Measurements from ENCODE around the gene FAM78B.

Gene FAM78B

DNA sequence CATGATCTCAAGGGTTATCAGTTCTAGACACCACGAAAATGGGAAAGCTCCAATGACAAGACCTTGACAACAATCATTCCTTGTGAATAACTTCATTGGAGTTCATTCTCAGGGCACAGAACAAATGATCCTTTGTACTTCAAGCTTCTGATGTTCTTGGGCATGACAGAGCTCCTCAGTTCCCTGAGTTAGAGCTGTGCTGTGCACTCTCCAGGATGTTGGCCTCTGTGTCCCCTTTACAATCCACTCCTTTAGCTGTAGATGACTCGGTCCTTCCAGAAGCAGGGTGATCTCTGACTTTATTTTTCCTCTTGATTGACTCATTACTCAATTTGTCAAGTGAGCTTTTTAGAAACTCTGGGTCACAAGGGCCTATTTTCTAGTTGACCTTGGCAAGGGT, 3.9 kb upstream of the FAM78B start:
- peaks cover 28% of the 10 kb centered on the region for H3K27me3 Mint-ChIP-seq
- H3K9me3 Mint-ChIP-seq = no peaks in the 10 kb centered on the region
- peaks cover 9% of the 10 kb centered on the region for H3K4me1 Mint-ChIP-seq
- no peak overlapping the region for H3K4me3 Mint-ChIP-seq
- no peak overlapping the region for H3K27ac Mint-ChIP-seq
- H3K36me3 Mint-ChIP-seq = no peaks in the 10 kb centered on the region

DNA sequence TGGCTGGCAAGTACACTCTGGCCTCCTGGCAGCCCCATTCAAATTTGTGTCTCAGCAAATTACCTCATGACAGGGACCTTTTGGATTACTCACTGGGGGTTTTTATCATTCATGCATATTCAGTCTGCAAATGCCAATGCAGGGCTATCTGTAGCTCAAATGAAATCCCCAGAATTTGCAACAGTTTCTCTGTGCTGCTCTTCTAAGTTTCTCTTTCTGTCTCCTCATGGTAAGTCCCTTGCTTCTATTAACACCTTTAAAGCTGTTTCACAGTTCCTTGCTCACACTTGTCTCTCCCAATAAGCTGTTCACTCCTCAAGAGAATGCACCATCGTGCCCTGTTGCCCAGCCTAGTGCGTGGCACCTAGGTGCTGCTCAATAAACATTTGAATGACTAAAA, 3.3 kb upstream of the FAM78B start:
- Mint-ChIP-seq H3K4me3 (no peak overlapping the region), H3K9me3 (no peaks in the 10 kb centered on the region), H3K36me3 (no peaks in the 10 kb centered on the region), H3K4me1 (peaks cover 13% of the 10 kb centered on the region), H3K27me3 (peaks cover 25% of the 10 kb centered on the region), H3K27ac (no peak overlapping the region)

DNA sequence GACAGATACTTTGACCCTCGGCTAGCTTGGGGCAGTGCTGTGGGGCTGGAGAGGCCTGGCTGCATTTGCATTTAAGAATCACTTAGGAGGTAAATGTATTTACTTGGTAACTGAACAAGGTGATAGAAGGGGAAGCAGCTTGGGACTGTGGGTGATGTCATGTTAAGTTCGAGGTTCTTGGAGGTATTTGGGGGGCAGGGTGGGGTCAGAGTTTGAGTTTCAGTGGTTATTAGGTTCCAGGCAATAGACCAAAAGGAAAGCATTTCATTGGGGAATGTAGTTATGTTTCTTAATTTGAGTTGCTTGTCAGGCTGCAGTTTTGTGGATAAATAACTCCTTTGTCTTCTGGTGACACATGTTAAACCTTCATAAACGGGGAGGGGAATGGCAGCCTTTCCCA, 2.4 kb upstream of the FAM78B start:
- Mint-ChIP-seq H3K36me3 (no peaks in the 10 kb centered on the region), H3K27me3 (peaks cover 27% of the 10 kb centered on the region), H3K27ac (no peak overlapping the region), H3K4me1 (peaks cover 16% of the 10 kb centered on the region), H3K4me3 (no peak overlapping the region), H3K9me3 (no peaks in the 10 kb centered on the region)

DNA sequence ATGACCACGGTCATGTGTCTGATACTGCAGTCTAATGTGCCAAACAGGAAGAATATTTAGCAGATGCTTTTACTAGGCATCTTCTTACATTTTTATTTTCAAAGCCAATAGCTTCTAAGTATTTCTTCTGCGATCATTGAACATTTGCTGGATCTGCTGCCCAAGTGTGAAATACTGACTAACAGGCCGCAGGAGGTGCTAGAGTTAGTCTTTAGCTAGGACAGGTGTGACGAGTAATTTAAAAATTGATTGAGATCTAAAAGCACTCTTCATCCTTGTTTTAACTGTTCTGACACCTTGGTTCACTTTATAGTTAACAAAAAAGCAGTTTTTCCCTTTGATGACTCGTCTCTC, 748 bp upstream of the FAM78B start:
- no peaks in the 10 kb centered on the region for H3K9me3 Mint-ChIP-seq
- no peak overlapping the region for H3K27ac Mint-ChIP-seq
- H3K4me3 Mint-ChIP-seq = peak overlapping the region; percentile 24
- peaks cover 33% of the 10 kb centered on the region for H3K27me3 Mint-ChIP-seq
- no peaks in the 10 kb centered on the region for H3K36me3 Mint-ChIP-seq
- H3K4me1 Mint-ChIP-seq = peaks cover 16% of the 10 kb centered on the region

DNA sequence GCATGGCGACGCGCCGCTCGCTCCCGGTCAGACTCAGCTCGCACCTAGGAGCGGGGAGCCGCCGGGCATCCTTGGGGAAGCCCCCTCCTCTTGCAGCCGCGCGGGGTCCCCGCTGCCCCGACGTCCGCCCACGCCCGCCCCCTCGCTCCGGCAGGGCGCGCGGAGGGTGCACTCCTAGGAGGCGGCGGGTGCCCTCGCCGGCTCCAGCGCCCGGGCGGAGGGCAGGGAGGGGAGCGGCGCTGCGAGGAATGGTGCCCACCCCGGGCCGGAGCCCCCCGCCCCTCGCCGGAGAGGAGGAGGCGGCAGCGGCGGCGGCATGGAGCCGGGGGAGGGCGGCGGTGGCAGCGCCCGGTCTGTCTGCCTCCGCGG, 488 bp downstream of the FAM78B start:
- Mint-ChIP-seq H3K27me3 (peaks cover 42% of the 10 kb centered on the region), H3K36me3 (no peaks in the 10 kb centered on the region), H3K4me3 (no peak overlapping the region), H3K4me1 (peaks cover 16% of the 10 kb centered on the region), H3K9me3 (no peaks in the 10 kb centered on the region), H3K27ac (no peak overlapping the region)

DNA sequence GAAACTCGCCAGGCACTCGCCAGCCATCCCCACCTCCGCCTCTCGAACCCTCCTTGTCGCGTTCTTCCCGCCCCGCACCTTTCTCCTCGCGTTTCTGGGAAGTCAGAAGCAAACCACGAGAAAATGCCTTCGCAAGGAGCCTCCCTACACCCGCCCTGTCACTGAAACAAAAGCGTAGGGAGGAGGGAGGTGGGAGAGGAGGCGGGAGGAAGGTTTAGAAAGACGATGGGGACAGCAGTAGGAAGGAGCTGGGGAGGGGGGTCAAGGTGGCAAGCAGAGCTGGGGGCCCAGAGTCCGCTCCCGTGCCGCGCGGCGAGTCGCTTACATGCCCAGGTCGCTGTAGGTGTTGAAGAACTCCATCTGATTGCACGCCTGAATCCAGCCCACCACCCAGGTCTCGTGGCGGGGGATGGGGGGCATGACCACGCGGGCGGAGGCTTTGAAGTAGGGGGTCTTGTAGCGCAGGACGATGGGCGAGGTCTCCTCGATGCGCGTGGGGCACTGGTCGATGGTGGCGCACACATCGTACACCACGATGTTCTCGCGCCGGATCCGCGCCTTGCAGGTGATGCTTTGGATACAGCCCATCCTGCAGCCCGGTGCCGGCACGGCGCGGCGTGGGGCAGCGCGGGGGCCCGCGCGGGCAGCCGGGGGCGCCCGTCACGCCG, 1.0 kb downstream of the FAM78B start:
- no peaks in the 10 kb centered on the region for H3K9me3 Mint-ChIP-seq
- peaks cover 16% of the 10 kb centered on the region for H3K4me1 Mint-ChIP-seq
- peak overlapping the region; percentile 72 for H3K4me3 Mint-ChIP-seq
- H3K27ac Mint-ChIP-seq = no peak overlapping the region
- H3K36me3 Mint-ChIP-seq = no peaks in the 10 kb centered on the region
- H3K27me3 Mint-ChIP-seq = peaks cover 42% of the 10 kb centered on the region

DNA sequence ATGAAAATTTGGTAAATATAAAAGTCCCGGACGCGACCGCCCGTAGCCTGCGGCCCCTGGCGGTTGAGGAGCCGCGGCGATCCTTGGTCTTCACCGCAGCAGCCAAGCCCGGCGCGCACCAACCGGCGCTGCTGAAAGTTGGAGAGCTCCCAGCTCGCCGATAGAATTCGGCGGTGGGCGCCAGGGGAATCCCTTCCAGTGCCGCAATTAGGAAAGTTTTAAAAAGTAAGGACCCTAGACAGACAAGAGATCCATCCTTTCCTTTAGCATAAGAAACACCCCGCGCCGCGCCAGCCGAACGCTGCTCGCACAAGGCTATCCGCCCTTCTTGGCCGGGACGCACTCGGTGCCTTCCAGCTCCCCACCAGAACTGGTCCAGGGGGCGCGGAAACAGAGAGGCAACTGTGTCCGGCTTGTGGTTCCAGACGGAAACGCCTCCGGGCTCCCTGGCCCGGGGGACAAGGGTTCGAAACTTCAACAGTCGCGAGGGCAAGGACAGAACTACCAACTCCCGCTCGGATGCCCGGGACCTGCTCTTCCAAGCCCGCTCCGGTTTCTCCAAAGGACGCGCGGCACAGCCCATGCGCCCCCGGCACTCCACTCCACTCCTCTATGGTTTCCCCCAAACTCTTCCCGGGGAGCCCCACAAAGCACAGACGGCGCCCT, 1.7 kb downstream of the FAM78B start:
- H3K27ac Mint-ChIP-seq = no peak overlapping the region
- H3K4me1 Mint-ChIP-seq = peaks cover 10% of the 10 kb centered on the region
- peak overlapping the region; percentile 72 for H3K4me3 Mint-ChIP-seq
- peaks cover 38% of the 10 kb centered on the region for H3K27me3 Mint-ChIP-seq
- no peaks in the 10 kb centered on the region for H3K36me3 Mint-ChIP-seq
- H3K9me3 Mint-ChIP-seq = no peaks in the 10 kb centered on the region

DNA sequence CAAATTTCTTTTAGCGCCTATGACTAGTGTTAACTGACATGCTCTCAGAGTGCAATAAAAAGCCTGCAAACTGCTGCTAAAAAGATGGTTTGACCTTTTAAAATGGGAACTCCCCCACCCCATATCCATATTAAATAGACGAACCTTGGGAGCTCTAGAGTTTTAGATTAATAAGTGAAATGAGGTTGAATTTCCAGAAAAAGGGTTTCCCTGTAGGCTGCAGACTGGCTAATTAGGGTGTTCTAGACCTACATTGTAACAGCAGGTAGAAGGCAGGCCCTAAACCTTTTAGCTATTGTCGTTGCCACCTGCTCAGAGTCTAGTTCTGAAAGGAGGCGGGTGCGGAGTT, 2.2 kb downstream of the FAM78B start:
- Mint-ChIP-seq H3K9me3 (no peaks in the 10 kb centered on the region), H3K4me1 (peaks cover 9% of the 10 kb centered on the region), H3K4me3 (peak overlapping the region; percentile 72), H3K27me3 (peaks cover 38% of the 10 kb centered on the region), H3K27ac (no peak overlapping the region), H3K36me3 (no peaks in the 10 kb centered on the region)

DNA sequence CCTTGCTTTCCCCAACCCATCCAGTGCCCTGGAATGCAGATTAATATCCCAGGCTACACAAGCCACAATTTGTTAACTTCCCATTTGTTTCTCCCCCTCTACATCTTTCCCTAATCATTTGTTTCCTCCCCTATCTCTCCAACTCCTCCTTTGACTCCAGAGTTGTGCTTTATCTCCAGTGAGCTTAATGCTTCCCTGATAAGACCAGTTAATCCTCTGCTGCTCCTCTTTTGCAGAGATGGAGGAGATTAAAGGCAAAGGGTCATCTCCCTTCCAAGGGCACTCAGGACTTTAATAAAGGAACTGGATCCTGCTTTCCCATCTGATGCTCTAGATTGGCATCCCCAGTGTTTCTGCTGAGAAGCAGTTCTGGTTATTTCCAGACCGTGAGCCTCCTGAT, 7.1 kb downstream of the FAM78B start:
- Mint-ChIP-seq H3K4me1 (no peaks in the 10 kb centered on the region), H3K27ac (no peak overlapping the region), H3K27me3 (peaks cover 20% of the 10 kb centered on the region), H3K36me3 (no peaks in the 10 kb centered on the region), H3K9me3 (no peaks in the 10 kb centered on the region), H3K4me3 (no peak overlapping the region)

DNA sequence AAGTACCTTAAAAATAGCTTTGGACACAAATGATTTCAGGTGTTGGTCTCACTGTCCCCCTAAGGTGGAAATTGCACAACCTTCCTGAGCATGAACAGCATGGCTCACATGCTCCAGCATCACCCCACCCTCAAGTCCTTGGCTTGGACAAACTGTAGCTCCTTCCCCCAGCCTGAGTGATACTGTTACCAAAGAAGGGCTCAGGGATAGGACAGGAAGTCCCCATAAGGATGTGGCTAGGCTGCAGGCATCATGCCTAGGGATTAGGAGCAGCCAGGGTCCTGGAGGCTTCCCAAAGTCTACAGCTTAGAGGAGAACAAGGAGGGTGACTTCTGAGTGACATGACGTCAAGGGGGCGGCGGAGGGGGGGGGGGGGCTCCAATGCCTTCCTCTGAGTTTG, 10.1 kb downstream of the FAM78B start:
- Mint-ChIP-seq H3K9me3 (no peaks in the 10 kb centered on the region), H3K36me3 (no peaks in the 10 kb centered on the region), H3K27me3 (peaks cover 12% of the 10 kb centered on the region), H3K27ac (no peak overlapping the region), H3K4me1 (no peaks in the 10 kb centered on the region), H3K4me3 (no peak overlapping the region)

DNA sequence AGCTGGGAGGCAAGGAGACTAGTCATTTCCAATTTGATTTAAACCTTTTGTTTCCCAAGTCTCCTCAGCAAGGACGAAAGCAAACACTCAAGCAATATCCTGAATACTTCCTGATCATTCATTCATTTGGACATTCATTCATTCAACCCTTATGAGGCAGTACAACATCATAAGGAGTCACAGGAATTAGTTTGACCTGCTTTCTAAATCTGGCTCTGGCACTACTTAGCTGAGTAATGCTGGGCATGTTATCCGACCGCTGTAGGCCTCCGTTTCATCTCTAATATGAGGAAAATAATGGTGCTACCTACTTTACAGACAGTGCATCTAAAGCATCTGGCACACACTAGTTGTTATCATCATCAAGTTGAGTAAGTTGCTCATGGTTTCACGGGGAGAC, 11.7 kb downstream of the FAM78B start:
- H3K4me1 Mint-ChIP-seq = no peaks in the 10 kb centered on the region
- peaks cover 7% of the 10 kb centered on the region for H3K27me3 Mint-ChIP-seq
- H3K4me3 Mint-ChIP-seq = no peak overlapping the region
- no peak overlapping the region for H3K27ac Mint-ChIP-seq
- no peaks in the 10 kb centered on the region for H3K36me3 Mint-ChIP-seq
- no peaks in the 10 kb centered on the region for H3K9me3 Mint-ChIP-seq

DNA sequence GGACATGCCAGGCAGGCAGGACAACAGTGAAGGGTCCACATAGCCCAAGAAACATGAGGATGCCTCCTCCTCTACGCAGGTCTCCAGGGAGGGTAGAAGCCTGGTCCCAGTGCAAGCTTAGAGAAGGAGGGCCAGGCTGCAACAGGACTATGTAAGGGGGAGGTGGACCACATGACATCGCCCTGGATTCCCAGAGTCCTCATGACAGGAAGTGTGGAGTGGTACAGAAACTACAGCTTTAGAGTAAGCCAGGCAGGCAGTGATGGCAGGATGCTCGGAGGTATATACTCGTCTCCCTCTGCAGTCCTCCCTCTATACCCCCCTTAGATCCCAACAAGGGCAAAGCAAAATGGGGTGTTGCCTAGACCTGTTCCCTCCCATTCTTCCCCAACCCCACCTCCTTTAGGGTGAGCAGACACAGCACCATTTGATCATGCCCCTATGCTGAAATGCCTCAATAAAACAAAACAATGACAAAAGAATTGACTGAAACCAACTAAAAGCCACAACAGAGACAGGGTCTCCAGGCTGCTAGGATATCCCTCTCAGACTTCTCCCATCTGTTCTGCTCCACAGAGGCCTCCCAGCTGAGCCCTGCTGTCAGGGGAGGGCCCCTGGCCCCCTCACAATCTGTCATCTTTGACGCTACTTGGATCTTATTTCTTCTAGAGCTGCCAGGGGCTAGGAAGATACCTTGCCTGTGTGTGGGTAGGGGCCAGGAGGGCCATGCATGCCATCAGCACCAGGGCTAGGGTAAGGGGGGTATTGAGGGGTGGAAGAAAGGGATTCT, 13.1 kb downstream of the FAM78B start:
- Mint-ChIP-seq H3K27ac (no peak overlapping the region), H3K4me3 (no peak overlapping the region), H3K27me3 (peaks cover 7% of the 10 kb centered on the region), H3K9me3 (no peaks in the 10 kb centered on the region), H3K4me1 (no peaks in the 10 kb centered on the region), H3K36me3 (no peaks in the 10 kb centered on the region)

DNA sequence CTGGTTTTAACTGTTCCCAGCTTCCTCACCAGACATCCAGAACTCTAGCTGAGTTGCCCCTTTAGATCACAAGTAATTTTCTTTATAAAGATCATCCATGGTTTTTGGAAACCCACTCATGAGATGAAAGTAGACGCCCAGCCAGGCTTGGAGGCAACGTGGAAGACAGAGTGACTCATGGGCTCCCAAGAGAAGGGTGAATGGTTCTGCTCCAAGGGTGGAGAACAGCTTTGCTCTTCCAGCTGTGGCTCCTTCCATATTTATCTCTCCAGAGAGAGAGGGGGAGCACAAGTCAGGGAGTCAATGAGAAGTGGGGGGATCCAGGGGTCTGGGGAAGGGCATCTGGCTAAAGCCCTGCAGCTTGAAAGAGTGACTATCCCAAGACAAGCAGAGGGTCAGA, 13.8 kb downstream of the FAM78B start:
- Mint-ChIP-seq H3K36me3 (no peaks in the 10 kb centered on the region), H3K4me1 (no peaks in the 10 kb centered on the region), H3K9me3 (no peaks in the 10 kb centered on the region), H3K27ac (no peak overlapping the region), H3K27me3 (peaks cover 10% of the 10 kb centered on the region), H3K4me3 (no peak overlapping the region)

DNA sequence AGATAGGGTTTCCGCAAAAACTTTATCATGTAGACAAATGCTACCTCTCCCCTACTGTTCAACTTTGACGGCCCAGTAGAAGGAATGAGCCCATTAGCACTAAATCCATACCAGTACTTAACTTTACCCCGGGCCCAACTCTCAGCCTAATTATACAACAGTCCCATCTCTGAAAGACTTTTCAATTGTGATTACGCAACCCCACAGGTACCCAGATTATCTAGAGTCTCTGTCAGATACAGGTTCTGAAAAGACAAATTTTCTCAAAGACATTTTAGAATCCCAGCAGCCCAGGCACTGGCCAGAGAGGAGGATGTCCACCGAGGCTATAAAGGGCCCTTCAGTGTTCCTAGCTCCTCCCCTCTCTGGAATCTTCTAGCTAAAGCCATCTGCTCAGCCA, 15.0 kb downstream of the FAM78B start:
- Mint-ChIP-seq H3K4me1 (no peaks in the 10 kb centered on the region), H3K4me3 (no peak overlapping the region), H3K27ac (no peak overlapping the region), H3K9me3 (no peaks in the 10 kb centered on the region), H3K27me3 (peaks cover 8% of the 10 kb centered on the region), H3K36me3 (no peaks in the 10 kb centered on the region)

DNA sequence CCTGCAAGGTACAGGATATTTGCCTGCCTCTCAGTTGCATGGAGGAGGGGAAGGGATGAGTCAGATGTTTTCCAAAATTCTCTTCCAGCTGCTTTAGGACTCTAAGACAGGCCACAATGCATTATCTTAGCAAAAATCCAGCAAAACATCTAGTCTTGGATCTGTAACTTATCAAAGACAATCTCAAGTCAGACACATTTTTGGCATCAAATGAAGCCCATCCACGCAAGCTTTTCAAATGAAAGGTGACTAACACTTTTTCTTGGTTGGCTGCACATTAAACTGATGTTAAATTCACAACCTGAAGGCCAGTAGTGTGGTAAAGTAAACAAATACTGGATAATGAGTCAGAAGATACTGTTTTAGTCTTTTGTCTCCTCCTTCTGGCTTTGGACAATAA, 21.3 kb downstream of the FAM78B start:
- H3K9me3 Mint-ChIP-seq = no peaks in the 10 kb centered on the region
- peaks cover 2% of the 10 kb centered on the region for H3K27me3 Mint-ChIP-seq
- H3K27ac Mint-ChIP-seq = no peak overlapping the region
- H3K36me3 Mint-ChIP-seq = no peaks in the 10 kb centered on the region
- no peak overlapping the region for H3K4me3 Mint-ChIP-seq
- H3K4me1 Mint-ChIP-seq = no peaks in the 10 kb centered on the region

DNA sequence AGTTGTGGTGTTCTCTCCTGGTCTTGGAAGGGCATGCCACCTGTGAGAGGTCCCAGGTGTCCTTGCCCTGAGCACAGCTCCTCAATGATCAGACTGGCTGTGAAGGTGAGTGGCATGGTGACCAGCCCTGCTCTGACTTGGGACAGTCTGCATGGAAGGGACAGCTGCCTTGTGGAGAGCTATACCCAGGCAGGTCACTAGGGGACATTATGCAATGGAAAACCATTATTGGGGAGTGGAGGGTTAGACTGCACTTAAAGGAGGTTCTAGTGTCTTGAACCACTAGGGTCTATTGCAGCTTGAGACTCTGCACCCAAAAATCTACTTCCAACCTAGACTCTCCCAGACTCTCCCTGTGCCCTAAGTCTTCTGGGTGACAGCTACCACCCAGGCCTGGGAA, 24.8 kb downstream of the FAM78B start:
- Mint-ChIP-seq H3K27me3 (no peaks in the 10 kb centered on the region), H3K36me3 (no peaks in the 10 kb centered on the region), H3K4me3 (no peak overlapping the region), H3K9me3 (no peaks in the 10 kb centered on the region), H3K4me1 (no peaks in the 10 kb centered on the region), H3K27ac (no peak overlapping the region)
